ENCODE results near the gene STX1B. TPM values are rescaled to one million over a fixed set of nuclear protein-coding genes. Genes with fewer than 3 reads are reported as not detected.

Gene STX1B
- total RNA-seq, 2 donors from 2014 or later, result 1.3 to 2.1 TPM

DNA sequence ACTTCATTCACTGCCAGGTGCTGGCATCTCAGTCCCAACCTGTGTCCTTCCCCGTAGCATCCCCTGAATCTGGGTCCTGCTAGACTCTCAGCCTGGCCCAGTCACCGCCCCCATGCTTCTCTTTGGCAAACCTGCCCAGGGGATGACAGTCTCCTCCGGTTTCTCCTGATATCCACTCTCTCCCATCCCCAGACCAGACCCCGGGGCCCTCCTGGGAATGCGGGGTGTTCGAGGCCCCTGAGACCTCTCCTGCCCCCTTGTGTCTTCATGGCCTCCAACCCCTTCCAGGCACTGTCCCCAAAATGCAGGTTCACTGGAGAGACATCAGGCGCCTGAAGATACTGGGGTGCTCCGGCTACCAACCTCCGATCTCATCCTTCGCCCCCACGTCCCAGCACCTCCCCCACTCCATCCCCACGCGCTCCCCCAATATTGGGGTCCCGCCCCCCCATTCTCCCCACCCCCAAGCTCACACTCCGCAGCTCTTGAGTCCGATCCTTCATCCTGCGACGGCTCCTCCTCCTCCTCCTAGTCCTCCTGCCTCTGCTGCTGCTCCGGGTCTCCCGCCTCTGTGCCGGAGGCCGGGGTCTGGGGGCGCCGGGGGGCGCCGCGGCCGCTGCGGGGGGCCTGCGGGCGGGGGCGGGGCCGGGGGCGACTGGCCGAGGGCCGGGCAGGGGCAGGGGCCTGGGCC is 399 bp downstream of the STX1B start:
- no peak for DNase-seq (ENCODE audit: low spot score)
- Histone ChIP-seq H3K4me1 (peaks cover 0 to 4% of the 10 kb centered on the region in 2 donors), H3K4me3 (no peak overlapping the region), H3K36me3 (no peaks in the 10 kb centered on the region), H3K27ac (no peak overlapping the region), H3K9me3 (no peaks in the 10 kb centered on the region), H3K27me3 (peaks cover 10 to 12% of the 10 kb centered on the region in 2 donors)
- TF ChIP-seq, protein P1, sequence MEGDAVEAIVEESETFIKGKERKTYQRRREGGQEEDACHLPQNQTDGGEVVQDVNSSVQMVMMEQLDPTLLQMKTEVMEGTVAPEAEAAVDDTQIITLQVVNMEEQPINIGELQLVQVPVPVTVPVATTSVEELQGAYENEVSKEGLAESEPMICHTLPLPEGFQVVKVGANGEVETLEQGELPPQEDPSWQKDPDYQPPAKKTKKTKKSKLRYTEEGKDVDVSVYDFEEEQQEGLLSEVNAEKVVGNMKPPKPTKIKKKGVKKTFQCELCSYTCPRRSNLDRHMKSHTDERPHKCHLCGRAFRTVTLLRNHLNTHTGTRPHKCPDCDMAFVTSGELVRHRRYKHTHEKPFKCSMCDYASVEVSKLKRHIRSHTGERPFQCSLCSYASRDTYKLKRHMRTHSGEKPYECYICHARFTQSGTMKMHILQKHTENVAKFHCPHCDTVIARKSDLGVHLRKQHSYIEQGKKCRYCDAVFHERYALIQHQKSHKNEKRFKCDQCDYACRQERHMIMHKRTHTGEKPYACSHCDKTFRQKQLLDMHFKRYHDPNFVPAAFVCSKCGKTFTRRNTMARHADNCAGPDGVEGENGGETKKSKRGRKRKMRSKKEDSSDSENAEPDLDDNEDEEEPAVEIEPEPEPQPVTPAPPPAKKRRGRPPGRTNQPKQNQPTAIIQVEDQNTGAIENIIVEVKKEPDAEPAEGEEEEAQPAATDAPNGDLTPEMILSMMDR (IDR thresholded peaks at IDR 0.05), result no peak

DNA sequence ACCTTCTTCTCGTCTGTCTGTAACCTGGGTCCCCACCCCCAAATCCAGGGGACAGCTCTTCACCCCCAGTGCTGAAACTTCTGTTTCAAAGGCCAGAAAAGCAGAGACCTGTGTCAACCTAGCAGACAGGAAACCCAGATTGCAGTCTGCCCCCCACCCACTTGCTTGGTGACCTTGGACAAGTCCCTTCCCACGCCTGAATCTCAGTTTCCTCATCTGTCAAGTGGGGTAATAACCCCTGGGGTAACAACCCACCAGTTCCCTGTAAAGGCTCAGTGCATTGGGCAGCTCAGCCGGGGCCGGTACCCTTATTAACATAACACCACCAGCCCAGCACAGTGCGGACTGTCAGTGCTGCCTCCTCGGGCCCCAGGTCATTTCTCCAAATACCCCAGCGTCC is 1.3 kb downstream of the STX1B start:
- TF ChIP-seq, protein P1 (IDR thresholded peaks at IDR 0.05), result no peak
- Histone ChIP-seq H3K27me3 (peaks cover 10 to 12% of the 10 kb centered on the region in 2 donors), H3K9me3 (no peaks in the 10 kb centered on the region), H3K27ac (no peak overlapping the region), H3K4me3 (no peak overlapping the region), H3K36me3 (no peaks in the 10 kb centered on the region), H3K4me1 (peaks cover 0 to 4% of the 10 kb centered on the region in 2 donors)
- DNase-seq (ENCODE audit: low spot score), result no peak

DNA sequence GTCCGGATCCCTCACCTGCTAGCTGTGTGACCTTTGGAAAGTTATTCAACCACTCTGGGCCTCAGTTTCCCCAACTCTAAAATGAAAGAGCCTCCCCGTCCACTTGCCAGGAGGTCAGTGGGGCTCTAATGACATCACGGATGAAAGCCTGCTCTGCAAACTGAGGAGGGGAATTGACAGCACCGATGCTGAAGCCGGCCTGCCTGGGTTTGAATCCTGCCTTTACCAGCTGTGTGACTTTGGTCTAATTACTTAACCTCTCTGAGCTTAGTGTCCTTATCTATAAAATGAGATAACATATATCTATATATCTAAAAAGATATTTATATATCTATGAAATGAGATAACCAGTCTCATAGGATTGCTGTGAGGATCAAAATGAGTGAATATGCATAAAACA is 1.9 kb downstream of the STX1B start:
- H3K36me3 ChIP-seq, result no peaks in the 10 kb centered on the region
- no peak overlapping the region for H3K27ac ChIP-seq
- peaks cover 0 to 4% of the 10 kb centered on the region in 2 donors for H3K4me1 ChIP-seq
- DNase-seq (ENCODE audit: low spot score), result no peak
- no peaks in the 10 kb centered on the region for H3K9me3 ChIP-seq
- no peak overlapping the region for H3K4me3 ChIP-seq
- H3K27me3 ChIP-seq, result peaks cover 10 to 12% of the 10 kb centered on the region in 2 donors
- TF ChIP-seq, protein P1 (IDR thresholded peaks at IDR 0.05), result no peak

- no peaks in the 10 kb centered on the region for H3K9me3 ChIP-seq
- no peaks in the 10 kb centered on the region for H3K36me3 ChIP-seq
- peaks cover 10 to 12% of the 10 kb centered on the region in 2 donors for H3K27me3 ChIP-seq
- H3K4me1 ChIP-seq, result peaks cover 0 to 4% of the 10 kb centered on the region in 2 donors
- no peak overlapping the region for H3K27ac ChIP-seq
- TF ChIP-seq, protein P1 (IDR thresholded peaks at IDR 0.05), result no peak
- H3K4me3 ChIP-seq, result no peak overlapping the region
- DNase-seq (ENCODE audit: low spot score), result no peak
These were observed 2.3 kb downstream of the STX1B start for GRCh38 chr16:31008149-31008548.

- Histone ChIP-seq H3K9me3 (no peaks in the 10 kb centered on the region), H3K4me1 (peaks cover 0 to 4% of the 10 kb centered on the region in 2 donors), H3K36me3 (no peaks in the 10 kb centered on the region), H3K4me3 (no peak overlapping the region), H3K27me3 (peaks cover 10 to 12% of the 10 kb centered on the region in 2 donors), H3K27ac (no peak overlapping the region)
- no peak for DNase-seq (ENCODE audit: low spot score)
- TF ChIP-seq, protein P1 (IDR thresholded peaks at IDR 0.05), result no peak
These were observed 2.8 kb downstream of the STX1B start for GRCh38 chr16:31007684-31008083.

GRCh38 chr16:31006589-31006988 is 3.8 kb downstream of the STX1B start:
- no peak overlapping the region for H3K4me3 ChIP-seq
- H3K27me3 ChIP-seq, result peaks cover 10 to 12% of the 10 kb centered on the region in 2 donors
- no peak overlapping the region for H3K27ac ChIP-seq
- no peaks in the 10 kb centered on the region for H3K9me3 ChIP-seq
- DNase-seq (ENCODE audit: low spot score), result no peak
- no peaks in the 10 kb centered on the region for H3K36me3 ChIP-seq
- peaks cover 0 to 11% of the 10 kb centered on the region in 2 donors for H3K4me1 ChIP-seq
- TF ChIP-seq, protein P1 (IDR thresholded peaks at IDR 0.05), result no peak
